Parathyroid adenoma (tissue), 2 donors: ENCODE data around the gene GPS1.

Experiments used
- H2AFZ ChIP-seq: fragments of 300-600 bp; sonication (generic); one replicate; pipeline ENCODE4 v1.7.0; 2017; ENCODE audit warnings: antibody characterized with exemption, mild to moderate bottlenecking
- H3K27ac ChIP-seq: fragments of 300-600 bp; sonication (generic); one replicate; pipeline ENCODE4 v1.7.0; 2017
- H3K27me3 ChIP-seq: fragments of 300-600 bp; sonication (generic); one replicate; pipeline ENCODE4 v1.7.0; 2017; ENCODE audit warnings: low read length; ENCODE audit not compliant: control insufficient read depth, insufficient read depth
- H3K36me3 ChIP-seq: fragments of 300-600 bp; sonication (generic); one replicate; pipeline ENCODE4 v1.7.0; 2017; ENCODE audit warnings: low read length; ENCODE audit not compliant: control insufficient read depth, insufficient read depth
- H3K4me1 ChIP-seq: fragments of 300-600 bp; sonication (generic); one replicate; pipeline ENCODE4 v1.7.0; 2017; ENCODE audit warnings: control low read depth
- H3K4me2 ChIP-seq: fragments of 300-600 bp; sonication (generic); one replicate; pipeline ENCODE4 v1.7.0; 2017; ENCODE audit warnings: low read length
- H3K4me3 ChIP-seq: fragments of 300-600 bp; sonication (generic); one replicate; pipeline ENCODE4 v1.7.0; 2017; ENCODE audit warnings: low read depth, low read length
- H3K79me2 ChIP-seq: fragments of 300-600 bp; sonication (generic); one replicate; pipeline ENCODE4 v1.7.0; 2017; ENCODE audit warnings: control low read depth
- H3K9ac ChIP-seq: fragments of 300-600 bp; sonication (generic); one replicate; pipeline ENCODE4 v1.7.0; 2017; ENCODE audit warnings: mild to moderate bottlenecking
- H3K9me3 ChIP-seq: fragments of 300-600 bp; sonication (generic); one replicate; pipeline ENCODE4 v1.7.0; 2017; ENCODE audit warnings: low read length; ENCODE audit not compliant: control insufficient read depth
- CTCF ChIP-seq: fragments of 300-600 bp; sonication (generic); IDR thresholded peaks from one replicate; pipeline ENCODE4 v1.7.0; 2017; ENCODE audit warnings: antibody characterized with exemption, mild to moderate bottlenecking
- donor health status: primary hyperparathyroidism.

The GPS1 gene

GRCh38 chr17:82077617-82078358 lies 26.1 kb downstream of the GPS1 start:
- Histone ChIP-seq H2AFZ (no peak overlapping the region), H3K27ac (no peak overlapping the region), H3K4me1 (no peaks in the 10 kb centered on the region), H3K27me3 (no peaks in the 10 kb centered on the region), H3K9me3 (no peaks in the 10 kb centered on the region), H3K4me3 (no peak overlapping the region), H3K36me3 (no peaks in the 10 kb centered on the region), H3K4me2 (no peak overlapping the region), H3K9ac (no peak overlapping the region), H3K79me2 (no peaks in the 10 kb centered on the region)
- no peak for TF ChIP-seq CTCF

- no peak for TF ChIP-seq CTCF
- no peaks in the 10 kb centered on the region for H3K27me3 ChIP-seq
- no peak overlapping the region for H2AFZ ChIP-seq
- H3K27ac ChIP-seq: no peak overlapping the region
- no peaks in the 10 kb centered on the region for H3K4me1 ChIP-seq
- H3K4me3 ChIP-seq: no peak overlapping the region
- H3K9ac ChIP-seq: no peak overlapping the region
- H3K4me2 ChIP-seq: no peak overlapping the region
- H3K79me2 ChIP-seq: no peaks in the 10 kb centered on the region
- no peaks in the 10 kb centered on the region for H3K9me3 ChIP-seq
- H3K36me3 ChIP-seq: no peaks in the 10 kb centered on the region
Measured at GRCh38 chr17:82078433-82078832, 26.7 kb downstream of the GPS1 start.

- Histone ChIP-seq H3K9me3 (no peaks in the 10 kb centered on the region), H3K4me1 (no peaks in the 10 kb centered on the region), H3K9ac (no peak overlapping the region), H3K36me3 (no peaks in the 10 kb centered on the region), H3K4me3 (no peak overlapping the region), H2AFZ (no peak overlapping the region), H3K27me3 (no peaks in the 10 kb centered on the region), H3K4me2 (no peak overlapping the region), H3K27ac (no peak overlapping the region), H3K79me2 (no peaks in the 10 kb centered on the region)
- TF ChIP-seq CTCF: no peak
Measured at GRCh38 chr17:82079001-82079677, 27.4 kb downstream of the GPS1 start.

GRCh38 chr17:82080048-82080788 lies 28.5 kb downstream of the GPS1 start:
- H2AFZ ChIP-seq: no peak overlapping the region
- no peaks in the 10 kb centered on the region for H3K79me2 ChIP-seq
- H3K4me3 ChIP-seq: no peak overlapping the region
- no peaks in the 10 kb centered on the region for H3K27me3 ChIP-seq
- no peak for TF ChIP-seq CTCF
- H3K4me1 ChIP-seq: no peaks in the 10 kb centered on the region
- no peak overlapping the region for H3K9ac ChIP-seq
- no peaks in the 10 kb centered on the region for H3K36me3 ChIP-seq
- no peak overlapping the region for H3K4me2 ChIP-seq
- no peaks in the 10 kb centered on the region for H3K9me3 ChIP-seq
- no peak overlapping the region for H3K27ac ChIP-seq
